ENCODE data around the gene MRPL55.

Gene MRPL55

GRCh38 chr1:228151180-228151925 is 42.3 kb upstream of the MRPL55 start:
- Histone ChIP-seq H3K18ac (ENCODE audit: low read length) (no peak overlapping the region), H2BK5ac (ENCODE audit: low read length) (no peak overlapping the region), H3K4me2 (ENCODE audit: low read length) (no peak overlapping the region), H3K4ac (ENCODE audit: low read depth, low read length) (no peak overlapping the region), H3K4me1 (ENCODE audit: control insufficient read depth, low read depth, low read length) (no peaks in the 10 kb centered on the region), H3K23ac (ENCODE audit: low read length) (no peak overlapping the region), H2BK120ac (ENCODE audit: low read depth, low read length) (no peak overlapping the region), H3K9ac (ENCODE audit: low read length) (no peak overlapping the region), H2BK15ac (replicated peaks; ENCODE audit: low read depth) (no peak overlapping the region), H3K79me2 (ENCODE audit: control insufficient read depth, insufficient read depth, low read length) (no peaks in the 10 kb centered on the region), H3K27me3 (ENCODE audit: insufficient read depth, low read length, poor library complexity) (no peaks in the 10 kb centered on the region), H4K8ac (ENCODE audit: low read depth, low read length) (no peak overlapping the region), H3K79me1 (ENCODE audit: low read length) (no peaks in the 10 kb centered on the region), H3K4me3 (ENCODE audit: low read length) (no peak overlapping the region), H2AK5ac (ENCODE audit: low read length) (no peak overlapping the region), H4K5ac (ENCODE audit: low read length) (no peak overlapping the region), H3K36me3 (ENCODE audit: control insufficient read depth, insufficient read depth, low read length) (no peaks in the 10 kb centered on the region), H3K27ac (ENCODE audit: low read depth, low read length) (no peak overlapping the region), H3K56ac (ENCODE audit: low read length) (no peak overlapping the region)
- WGBS (ENCODE audit: extremely low coverage, insufficient coverage, low lambda C conversion rate), result no CpG with 5 or more reads among the region's 12 CpGs
- DNase-seq, result no peak

GRCh38 chr1:228150461-228151179 is 41.5 kb upstream of the MRPL55 start:
- no peak overlapping the region for H4K5ac ChIP-seq (ENCODE audit: low read length)
- WGBS (ENCODE audit: extremely low coverage, insufficient coverage, low lambda C conversion rate), result no CpG with 5 or more reads among the region's 17 CpGs
- H4K8ac ChIP-seq (ENCODE audit: low read depth, low read length), result no peak overlapping the region
- H3K79me2 ChIP-seq (ENCODE audit: control insufficient read depth, insufficient read depth, low read length), result no peaks in the 10 kb centered on the region
- H3K23ac ChIP-seq (ENCODE audit: low read length), result no peak overlapping the region
- no peak overlapping the region for H3K27ac ChIP-seq (ENCODE audit: low read depth, low read length)
- no peak overlapping the region for H2BK120ac ChIP-seq (ENCODE audit: low read depth, low read length)
- no peaks in the 10 kb centered on the region for H3K27me3 ChIP-seq (ENCODE audit: insufficient read depth, low read length, poor library complexity)
- no peak for DNase-seq
- H3K4me3 ChIP-seq (ENCODE audit: low read length), result no peak overlapping the region
- H3K56ac ChIP-seq (ENCODE audit: low read length), result peak overlapping the region; percentile 15
- H2BK15ac ChIP-seq (replicated peaks; ENCODE audit: low read depth), result no peak overlapping the region
- no peak overlapping the region for H3K18ac ChIP-seq (ENCODE audit: low read length)
- H3K36me3 ChIP-seq (ENCODE audit: control insufficient read depth, insufficient read depth, low read length), result no peaks in the 10 kb centered on the region
- no peak overlapping the region for H3K4ac ChIP-seq (ENCODE audit: low read depth, low read length)
- no peak overlapping the region for H3K4me2 ChIP-seq (ENCODE audit: low read length)
- no peaks in the 10 kb centered on the region for H3K4me1 ChIP-seq (ENCODE audit: control insufficient read depth, low read depth, low read length)
- H2AK5ac ChIP-seq (ENCODE audit: low read length), result no peak overlapping the region
- no peak overlapping the region for H3K9ac ChIP-seq (ENCODE audit: low read length)
- no peak overlapping the region for H2BK5ac ChIP-seq (ENCODE audit: low read length)
- H3K79me1 ChIP-seq (ENCODE audit: low read length), result no peaks in the 10 kb centered on the region

- Histone ChIP-seq H3K27ac (ENCODE audit: low read depth, low read length) (no peak overlapping the region), H3K9ac (ENCODE audit: low read length) (no peak overlapping the region), H3K4me2 (ENCODE audit: low read length) (no peak overlapping the region), H3K23ac (ENCODE audit: low read length) (no peak overlapping the region), H3K4me3 (ENCODE audit: low read length) (no peak overlapping the region), H3K27me3 (ENCODE audit: insufficient read depth, low read length, poor library complexity) (no peaks in the 10 kb centered on the region), H3K56ac (ENCODE audit: low read length) (no peak overlapping the region), H3K4ac (ENCODE audit: low read depth, low read length) (no peak overlapping the region), H3K36me3 (ENCODE audit: control insufficient read depth, insufficient read depth, low read length) (no peaks in the 10 kb centered on the region), H2BK15ac (replicated peaks; ENCODE audit: low read depth) (no peak overlapping the region), H2AK5ac (ENCODE audit: low read length) (no peak overlapping the region), H3K79me1 (ENCODE audit: low read length) (no peaks in the 10 kb centered on the region), H2BK120ac (ENCODE audit: low read depth, low read length) (no peak overlapping the region), H4K8ac (ENCODE audit: low read depth, low read length) (no peak overlapping the region), H2BK5ac (ENCODE audit: low read length) (no peak overlapping the region), H4K5ac (ENCODE audit: low read length) (no peak overlapping the region), H3K79me2 (ENCODE audit: control insufficient read depth, insufficient read depth, low read length) (no peaks in the 10 kb centered on the region), H3K4me1 (ENCODE audit: control insufficient read depth, low read depth, low read length) (no peaks in the 10 kb centered on the region), H3K18ac (ENCODE audit: low read length) (no peak overlapping the region)
- no CpG with 5 or more reads among the region's 7 CpGs for WGBS (ENCODE audit: extremely low coverage, insufficient coverage, low lambda C conversion rate)
- DNase-seq, result no peak
Observed at GRCh38 chr1:228150120-228150460, 41.0 kb upstream of the MRPL55 start.

GRCh38 chr1:228149406-228150119 is 40.5 kb upstream of the MRPL55 start, which contains the start of gene GJC2:
Gene GJC2, plus strand, starts transcription at chr1:228149930. Its CDS starts 7,829 bp downstream, at chr1:228157759.
- no peak within 1 kb of the TSS for H3K27ac ChIP-seq (ENCODE audit: low read depth, low read length)

GRCh38 chr1:228148935-228149405 is 39.9 kb upstream of the MRPL55 start:
- Histone ChIP-seq H3K4me2 (ENCODE audit: low read length) (no peak overlapping the region), H3K4ac (ENCODE audit: low read depth, low read length) (no peak overlapping the region), H2BK120ac (ENCODE audit: low read depth, low read length) (no peak overlapping the region), H3K79me2 (ENCODE audit: control insufficient read depth, insufficient read depth, low read length) (peaks cover 2% of the 10 kb centered on the region), H3K18ac (ENCODE audit: low read length) (no peak overlapping the region), H2AK5ac (ENCODE audit: low read length) (no peak overlapping the region), H3K36me3 (ENCODE audit: control insufficient read depth, insufficient read depth, low read length) (no peaks in the 10 kb centered on the region), H3K4me3 (ENCODE audit: low read length) (no peak overlapping the region), H3K56ac (ENCODE audit: low read length) (peak overlapping the region; percentile 60), H3K27me3 (ENCODE audit: insufficient read depth, low read length, poor library complexity) (no peaks in the 10 kb centered on the region), H2BK15ac (replicated peaks; ENCODE audit: low read depth) (no peak overlapping the region), H4K8ac (ENCODE audit: low read depth, low read length) (no peak overlapping the region), H3K23ac (ENCODE audit: low read length) (no peak overlapping the region), H2BK5ac (ENCODE audit: low read length) (no peak overlapping the region), H3K4me1 (ENCODE audit: control insufficient read depth, low read depth, low read length) (no peaks in the 10 kb centered on the region), H3K27ac (ENCODE audit: low read depth, low read length) (no peak overlapping the region), H3K79me1 (ENCODE audit: low read length) (peaks cover 8% of the 10 kb centered on the region), H3K9ac (ENCODE audit: low read length) (peak overlapping the region; percentile 27), H4K5ac (ENCODE audit: low read length) (no peak overlapping the region)
- DNase-seq, result no peak
- WGBS (ENCODE audit: extremely low coverage, insufficient coverage, low lambda C conversion rate), result no CpG with 5 or more reads among the region's 8 CpGs

More at GRCh38 chr1:228149406-228150119, 40.5 kb upstream of the MRPL55 start, which contains the start of gene GJC2:
- no peaks in the 10 kb centered on the region for H3K27me3 ChIP-seq (ENCODE audit: insufficient read depth, low read length, poor library complexity)
- H3K36me3 ChIP-seq (ENCODE audit: control insufficient read depth, insufficient read depth, low read length), result no peaks in the 10 kb centered on the region
- no peak within 1 kb of the TSS for H2AK5ac ChIP-seq (ENCODE audit: low read length)
- H4K5ac ChIP-seq (ENCODE audit: low read length), result no peak within 1 kb of the TSS
- no peak within 1 kb of the TSS for H3K23ac ChIP-seq (ENCODE audit: low read length)
- peaks cover 4% of the 10 kb centered on the region for H3K79me1 ChIP-seq (ENCODE audit: low read length)
- no peak within 1 kb of the TSS for H2BK5ac ChIP-seq (ENCODE audit: low read length)
- peak within 1 kb of the TSS; percentile 9 for H3K4ac ChIP-seq (ENCODE audit: low read depth, low read length)
- WGBS (ENCODE audit: extremely low coverage, insufficient coverage, low lambda C conversion rate), result no CpG with 5 or more reads among the region's 17 CpGs
- H3K9ac ChIP-seq (ENCODE audit: low read length), result peak within 1 kb of the TSS; percentile 27
- H3K4me1 ChIP-seq (ENCODE audit: control insufficient read depth, low read depth, low read length), result no peaks in the 10 kb centered on the region
- no peak within 1 kb of the TSS for H4K8ac ChIP-seq (ENCODE audit: low read depth, low read length)
- no peak within 1 kb of the TSS for H3K18ac ChIP-seq (ENCODE audit: low read length)
- peak; percentile 30 for DNase-seq
- no peak within 1 kb of the TSS for H3K4me2 ChIP-seq (ENCODE audit: low read length)
- no peak within 1 kb of the TSS for H3K4me3 ChIP-seq (ENCODE audit: low read length)
- H2BK120ac ChIP-seq (ENCODE audit: low read depth, low read length), result no peak within 1 kb of the TSS
- no peaks in the 10 kb centered on the region for H3K79me2 ChIP-seq (ENCODE audit: control insufficient read depth, insufficient read depth, low read length)
- peak within 1 kb of the TSS; percentile 60 for H3K56ac ChIP-seq (ENCODE audit: low read length)
- H2BK15ac ChIP-seq (replicated peaks; ENCODE audit: low read depth), result no peak within 1 kb of the TSS

All from mesendoderm (in vitro differentiated cells).